GM19397 (cell line): ENCODE results near the gene CELSR2.
A peak's percentile ranks its signal among the peaks of the same experiment; 100 is the strongest.

ENCODE experiments used
- ATAC-seq: cut with Tn5 transposase; IDR thresholded peaks from one replicate; pipeline ENCODE4 v1.9.1; 2021; ENCODE audit warnings: mild to moderate bottlenecking, moderate library complexity; ENCODE audit not compliant: unreplicated experiment

Gene CELSR2

DNA sequence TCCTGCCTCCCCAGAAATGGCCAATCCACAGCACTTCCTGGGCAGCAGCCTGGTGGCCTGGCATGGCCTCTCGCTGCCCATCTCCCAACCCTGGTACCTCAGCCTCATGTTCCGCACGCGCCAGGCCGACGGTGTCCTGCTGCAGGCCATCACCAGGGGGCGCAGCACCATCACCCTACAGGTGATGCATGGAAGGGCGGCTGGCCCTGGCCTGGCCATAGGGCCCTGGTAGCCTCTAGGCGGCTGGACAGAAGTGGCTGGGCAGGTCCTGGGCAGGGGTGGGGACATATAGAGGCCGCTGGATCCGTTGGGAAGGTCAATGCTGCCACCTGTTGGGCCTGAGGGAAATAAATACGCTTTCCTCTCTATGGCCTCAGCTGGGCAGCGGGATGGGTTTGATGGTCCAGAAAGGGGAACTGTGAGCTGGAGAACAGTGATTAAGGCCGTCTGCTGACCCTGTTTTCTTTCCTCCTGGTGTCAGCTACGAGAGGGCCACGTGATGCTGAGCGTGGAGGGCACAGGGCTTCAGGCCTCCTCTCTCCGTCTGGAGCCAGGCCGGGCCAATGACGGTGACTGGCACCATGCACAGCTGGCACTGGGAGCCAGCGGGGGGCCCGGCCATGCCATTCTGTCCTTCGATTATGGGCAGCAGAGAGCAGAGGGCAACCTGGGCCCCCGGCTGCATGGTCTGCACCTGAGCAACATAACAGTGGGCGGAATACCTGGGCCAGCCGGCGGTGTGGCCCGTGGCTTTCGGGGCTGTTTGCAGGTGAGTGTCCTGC, 14.4 kb downstream of the CELSR2 start:
- peak; percentile 81 for ATAC-seq

DNA sequence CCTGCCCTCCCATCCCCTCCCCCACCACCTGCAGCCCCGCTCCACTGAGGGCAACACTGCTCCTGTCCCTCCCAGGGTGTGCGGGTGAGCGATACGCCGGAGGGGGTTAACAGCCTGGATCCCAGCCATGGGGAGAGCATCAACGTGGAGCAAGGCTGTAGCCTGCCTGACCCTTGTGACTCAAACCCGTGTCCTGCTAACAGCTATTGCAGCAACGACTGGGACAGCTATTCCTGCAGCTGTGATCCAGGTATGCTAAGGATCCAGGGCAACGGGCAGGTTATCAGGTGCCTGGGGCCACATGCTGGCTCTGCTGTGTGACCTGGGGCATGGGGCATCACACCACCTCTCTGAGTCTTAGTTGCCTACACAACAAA, 15.0 kb downstream of the CELSR2 start:
- no peak for ATAC-seq

DNA sequence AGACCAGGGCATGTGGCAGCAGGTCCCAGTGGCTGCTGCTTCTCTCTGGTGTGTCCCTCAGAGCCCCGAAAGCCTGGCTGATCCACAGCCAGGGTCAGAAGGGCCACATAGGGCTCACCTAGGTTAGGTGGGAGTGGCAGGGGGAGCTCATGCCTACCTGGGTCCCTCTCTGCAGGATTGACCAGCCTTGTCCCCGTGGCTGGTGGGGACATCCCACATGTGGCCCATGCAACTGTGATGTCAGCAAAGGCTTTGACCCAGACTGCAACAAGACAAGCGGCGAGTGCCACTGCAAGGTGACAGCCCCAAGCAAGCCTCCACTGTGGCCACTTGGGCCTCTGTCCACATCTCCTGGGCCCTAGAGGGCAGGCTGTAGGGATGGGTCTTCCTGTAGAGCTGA, 15.7 kb downstream of the CELSR2 start:
- ATAC-seq, result no peak

DNA sequence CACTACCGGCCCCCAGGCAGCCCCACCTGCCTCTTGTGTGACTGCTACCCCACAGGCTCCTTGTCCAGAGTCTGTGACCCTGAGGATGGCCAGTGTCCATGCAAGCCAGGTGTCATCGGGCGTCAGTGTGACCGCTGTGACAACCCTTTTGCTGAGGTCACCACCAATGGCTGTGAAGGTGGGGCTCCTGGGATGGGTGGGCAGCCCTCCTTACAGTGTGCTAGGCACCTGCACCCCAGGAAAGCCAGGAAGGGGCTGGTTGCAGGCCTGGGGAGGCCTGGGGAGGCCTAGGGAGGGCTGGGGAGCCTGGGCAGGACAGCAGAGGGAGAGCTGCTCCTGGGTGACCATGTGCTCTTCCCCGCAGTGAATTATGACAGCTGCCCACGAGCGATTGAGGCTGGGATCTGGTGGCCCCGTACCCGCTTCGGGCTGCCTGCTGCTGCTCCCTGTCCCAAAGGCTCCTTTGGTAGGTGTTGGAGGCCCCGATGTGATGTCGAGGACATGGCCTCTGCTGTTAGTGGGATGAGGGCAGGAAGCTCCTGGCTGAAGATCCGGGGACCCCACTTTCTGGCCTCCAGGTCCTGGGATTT, 16.5 kb downstream of the CELSR2 start:
- no peak for ATAC-seq

DNA sequence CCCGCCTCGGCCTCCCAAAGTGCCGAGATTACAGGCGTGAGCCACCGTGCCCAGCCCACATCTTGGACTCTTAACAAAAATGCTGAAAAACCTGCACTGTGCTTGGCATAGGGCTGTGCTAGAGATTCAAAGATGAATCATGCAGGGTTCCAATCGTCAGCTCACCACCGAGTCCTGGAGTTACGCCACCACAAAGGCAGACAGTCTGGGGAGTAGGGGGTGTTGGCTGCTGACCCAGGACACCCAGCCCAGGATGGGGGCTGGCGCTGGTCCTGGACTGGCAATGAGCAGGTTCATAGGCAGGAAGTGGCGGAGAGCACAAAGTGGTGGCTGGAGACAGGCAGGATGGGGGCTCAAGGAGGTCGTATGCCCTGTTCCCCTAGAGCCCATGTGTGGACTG, 17.6 kb downstream of the CELSR2 start:
- no peak for ATAC-seq

DNA sequence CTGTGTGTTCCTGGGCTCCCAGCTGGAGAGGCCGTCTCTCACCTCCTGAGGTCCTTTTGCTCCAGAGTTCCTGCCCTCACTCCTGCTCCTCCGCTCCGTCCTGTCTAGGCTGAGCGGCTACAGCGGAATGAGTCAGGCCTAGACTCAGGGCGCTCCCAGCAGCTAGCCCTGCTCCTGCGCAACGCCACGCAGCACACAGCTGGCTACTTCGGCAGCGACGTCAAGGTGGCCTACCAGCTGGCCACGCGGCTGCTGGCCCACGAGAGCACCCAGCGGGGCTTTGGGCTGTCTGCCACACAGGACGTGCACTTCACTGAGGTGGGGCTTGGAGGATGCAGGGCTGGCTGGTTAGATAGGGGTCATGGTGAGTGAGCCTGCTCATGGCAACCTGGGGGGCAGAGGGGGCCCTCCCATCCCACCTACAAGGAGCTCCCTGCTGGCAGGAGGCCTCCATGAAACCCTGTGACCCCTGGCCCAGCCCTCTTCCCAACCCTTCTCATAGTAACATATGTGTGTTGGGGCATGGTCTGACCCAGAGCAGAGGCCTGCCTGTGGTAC, 18.5 kb downstream of the CELSR2 start:
- ATAC-seq, result no peak

DNA sequence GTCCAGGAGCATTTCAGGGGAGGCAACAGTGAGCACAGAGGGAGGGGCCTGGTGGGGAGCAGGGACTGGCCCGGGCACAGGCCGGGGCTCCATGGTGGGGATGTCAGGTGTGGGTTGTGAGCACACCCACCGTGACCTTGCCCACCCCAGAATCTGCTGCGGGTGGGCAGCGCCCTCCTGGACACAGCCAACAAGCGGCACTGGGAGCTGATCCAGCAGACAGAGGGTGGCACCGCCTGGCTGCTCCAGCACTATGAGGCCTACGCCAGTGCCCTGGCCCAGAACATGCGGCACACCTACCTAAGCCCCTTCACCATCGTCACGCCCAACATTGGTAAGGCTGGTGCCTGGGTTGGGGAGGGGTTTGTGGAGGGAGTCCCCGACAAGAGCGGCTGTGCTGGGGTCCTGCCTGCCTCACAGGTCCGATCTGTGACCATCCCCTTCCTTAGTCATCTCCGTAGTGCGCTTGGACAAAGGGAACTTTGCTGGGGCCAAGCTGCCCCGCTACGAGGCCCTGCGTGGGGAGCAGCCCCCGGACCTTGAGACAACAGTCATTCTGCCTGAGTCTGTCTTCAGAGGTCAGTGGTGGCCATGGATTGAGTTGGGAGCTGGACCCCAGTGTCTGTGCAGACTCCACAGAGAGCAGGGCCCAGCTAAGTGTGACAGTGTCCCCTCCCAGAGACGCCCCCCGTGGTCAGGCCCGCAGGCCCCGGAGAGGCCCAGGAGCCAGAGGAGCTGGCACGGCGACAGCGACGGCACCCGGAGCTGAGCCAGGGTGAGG, 19.3 kb downstream of the CELSR2 start:
- ATAC-seq, result no peak

DNA sequence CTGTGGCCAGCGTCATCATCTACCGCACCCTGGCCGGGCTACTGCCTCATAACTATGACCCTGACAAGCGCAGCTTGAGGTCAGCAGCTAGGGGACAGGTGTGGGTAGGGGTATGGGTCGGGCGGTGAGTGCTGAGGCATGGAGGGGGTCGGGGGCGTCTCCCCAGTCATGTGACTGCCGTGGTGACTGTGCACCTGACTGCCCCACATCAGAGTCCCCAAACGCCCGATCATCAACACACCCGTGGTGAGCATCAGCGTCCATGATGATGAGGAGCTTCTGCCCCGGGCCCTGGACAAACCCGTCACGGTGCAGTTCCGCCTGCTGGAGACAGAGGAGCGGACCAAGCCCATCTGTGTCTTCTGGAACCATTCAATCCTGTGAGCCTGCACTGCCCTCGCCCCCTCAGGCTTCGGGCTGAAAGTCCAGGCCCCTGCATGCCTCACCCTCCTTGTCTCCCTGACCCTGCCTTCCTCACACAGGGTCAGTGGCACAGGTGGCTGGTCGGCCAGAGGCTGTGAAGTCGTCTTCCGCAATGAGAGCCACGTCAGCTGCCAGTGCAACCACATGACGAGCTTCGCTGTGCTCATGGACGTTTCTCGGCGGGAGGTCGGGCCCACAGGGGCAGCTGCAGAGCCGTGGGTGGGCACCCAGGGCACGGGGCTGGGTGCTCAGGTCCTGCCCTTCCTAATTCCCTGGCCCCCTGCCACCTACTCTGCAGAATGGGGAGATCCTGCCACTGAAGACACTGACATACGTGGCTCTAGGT, 20.1 kb downstream of the CELSR2 start:
- no peak for ATAC-seq

DNA sequence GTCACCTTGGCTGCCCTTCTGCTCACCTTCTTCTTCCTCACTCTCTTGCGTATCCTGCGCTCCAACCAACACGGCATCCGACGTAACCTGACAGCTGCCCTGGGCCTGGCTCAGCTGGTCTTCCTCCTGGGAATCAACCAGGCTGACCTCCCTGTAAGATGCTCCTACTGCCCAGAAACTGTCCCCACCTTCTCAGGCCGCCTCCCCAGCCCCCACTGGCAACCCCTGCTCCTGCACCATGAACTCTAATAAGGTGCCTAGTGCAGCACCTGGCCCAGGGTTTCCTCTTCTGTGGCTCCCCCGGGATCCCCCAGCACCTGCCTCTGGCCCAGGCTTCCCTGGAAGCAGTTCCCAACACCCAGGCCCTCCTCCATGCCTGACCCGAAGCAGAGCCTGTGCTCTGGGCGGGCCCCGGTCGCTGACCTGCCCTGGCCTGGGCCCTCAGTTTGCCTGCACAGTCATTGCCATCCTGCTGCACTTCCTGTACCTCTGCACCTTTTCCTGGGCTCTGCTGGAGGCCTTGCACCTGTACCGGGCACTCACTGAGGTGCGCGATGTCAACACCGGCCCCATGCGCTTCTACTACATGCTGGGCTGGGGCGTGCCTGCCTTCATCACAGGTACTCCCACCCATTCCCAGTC, 20.8 kb downstream of the CELSR2 start:
- ATAC-seq, result no peak

DNA sequence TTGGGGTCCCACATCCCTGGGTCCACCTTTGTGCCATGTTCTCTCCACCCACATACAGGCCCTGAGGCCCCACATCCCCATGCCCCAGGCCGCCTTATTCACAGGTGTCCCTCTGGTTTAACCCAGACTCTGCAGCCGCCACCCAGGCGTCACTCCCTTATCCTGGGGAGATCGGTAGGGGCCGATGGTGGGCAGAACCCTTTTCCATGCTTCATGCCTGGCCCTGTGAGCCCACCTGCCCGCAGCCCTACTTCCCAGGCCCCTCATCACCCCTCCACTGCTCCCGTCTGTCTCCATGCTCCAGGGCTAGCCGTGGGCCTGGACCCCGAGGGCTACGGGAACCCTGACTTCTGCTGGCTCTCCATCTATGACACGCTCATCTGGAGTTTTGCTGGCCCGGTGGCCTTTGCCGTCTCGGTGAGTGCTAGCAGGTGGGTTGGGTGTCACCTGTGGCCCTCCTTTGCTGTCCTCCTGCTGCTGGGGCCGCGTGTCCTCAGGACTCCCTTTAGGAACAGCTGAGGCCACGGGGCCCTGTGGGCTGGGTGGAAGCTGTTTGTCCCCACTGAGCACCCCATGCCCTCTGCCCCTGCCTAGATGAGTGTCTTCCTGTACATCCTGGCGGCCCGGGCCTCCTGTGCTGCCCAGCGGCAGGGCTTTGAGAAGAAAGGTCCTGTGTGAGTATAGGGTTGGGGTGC, 21.4 kb downstream of the CELSR2 start:
- ATAC-seq, result no peak

DNA sequence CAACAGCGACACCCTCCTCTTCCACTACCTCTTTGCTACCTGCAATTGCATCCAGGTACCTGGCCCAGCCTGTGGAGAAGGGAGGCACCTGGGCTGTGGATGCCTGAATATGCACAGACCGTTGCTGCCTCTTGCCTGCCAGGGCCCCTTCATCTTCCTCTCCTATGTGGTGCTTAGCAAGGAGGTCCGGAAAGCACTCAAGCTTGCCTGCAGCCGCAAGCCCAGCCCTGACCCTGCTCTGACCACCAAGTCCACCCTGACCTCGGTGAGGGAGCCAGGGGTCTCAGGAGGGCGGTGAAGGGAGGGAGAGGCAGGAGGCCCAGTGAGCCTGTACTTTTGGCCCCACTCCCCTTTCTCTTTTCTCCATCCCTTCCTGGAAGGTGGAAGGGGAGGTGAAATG, 22.1 kb downstream of the CELSR2 start:
- ATAC-seq, result no peak

DNA sequence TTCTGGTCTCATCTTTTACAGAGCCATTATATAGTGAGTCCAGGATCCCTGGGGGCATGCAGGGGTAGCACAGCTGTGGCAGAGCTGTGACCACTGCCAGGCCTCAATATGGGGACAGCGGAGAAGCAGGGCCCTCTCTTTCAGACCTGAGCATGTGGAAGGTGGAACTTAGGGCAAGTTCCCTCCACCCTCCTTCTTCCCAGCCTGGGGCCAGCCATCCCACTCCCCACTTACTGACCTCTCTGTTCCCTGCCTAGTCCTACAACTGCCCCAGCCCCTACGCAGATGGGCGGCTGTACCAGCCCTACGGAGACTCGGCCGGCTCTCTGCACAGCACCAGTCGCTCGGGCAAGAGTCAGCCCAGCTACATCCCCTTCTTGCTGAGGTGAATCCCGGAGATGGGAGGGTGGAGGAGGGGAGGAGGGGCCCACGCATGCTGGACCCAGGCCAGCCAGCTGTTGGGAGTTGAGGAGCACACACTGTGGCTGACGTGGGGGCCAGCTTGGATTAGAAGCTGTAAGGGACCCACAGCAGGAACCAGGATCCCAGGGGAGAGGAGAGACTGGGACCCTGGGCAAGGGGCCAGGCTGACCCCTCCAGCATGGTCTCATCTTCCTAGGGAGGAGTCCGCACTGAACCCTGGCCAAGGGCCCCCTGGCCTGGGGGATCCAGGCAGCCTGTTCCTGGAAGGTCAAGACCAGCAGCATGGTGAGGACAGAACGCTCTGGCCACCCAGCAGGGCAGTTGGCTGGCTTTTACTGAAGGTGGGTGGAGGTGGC, 22.9 kb downstream of the CELSR2 start:
- ATAC-seq, result no peak

DNA sequence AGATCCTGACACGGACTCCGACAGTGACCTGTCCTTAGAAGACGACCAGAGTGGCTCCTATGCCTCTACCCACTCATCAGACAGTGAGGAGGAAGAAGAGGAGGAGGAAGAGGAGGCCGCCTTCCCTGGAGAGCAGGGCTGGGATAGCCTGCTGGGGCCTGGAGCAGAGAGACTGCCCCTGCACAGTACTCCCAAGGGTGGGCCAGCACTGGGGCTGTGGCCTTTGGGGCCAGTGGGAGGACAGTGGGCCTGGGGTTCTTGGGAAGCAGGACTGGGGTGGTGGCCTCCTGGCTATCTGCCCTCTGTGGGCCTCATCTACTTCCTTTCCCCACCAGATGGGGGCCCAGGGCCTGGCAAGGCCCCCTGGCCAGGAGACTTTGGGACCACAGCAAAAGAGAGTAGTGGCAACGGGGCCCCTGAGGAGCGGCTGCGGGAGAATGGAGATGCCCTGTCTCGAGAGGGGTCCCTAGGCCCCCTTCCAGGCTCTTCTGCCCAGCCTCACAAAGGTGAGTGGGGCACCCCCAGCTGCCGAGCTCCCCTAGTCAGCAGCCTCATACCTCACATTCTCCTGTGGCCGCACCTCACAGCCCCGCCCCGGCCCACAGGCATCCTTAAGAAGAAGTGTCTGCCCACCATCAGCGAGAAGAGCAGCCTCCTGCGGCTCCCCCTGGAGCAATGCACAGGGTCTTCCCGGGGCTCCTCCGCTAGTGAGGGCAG, 23.6 kb downstream of the CELSR2 start:
- no peak for ATAC-seq

DNA sequence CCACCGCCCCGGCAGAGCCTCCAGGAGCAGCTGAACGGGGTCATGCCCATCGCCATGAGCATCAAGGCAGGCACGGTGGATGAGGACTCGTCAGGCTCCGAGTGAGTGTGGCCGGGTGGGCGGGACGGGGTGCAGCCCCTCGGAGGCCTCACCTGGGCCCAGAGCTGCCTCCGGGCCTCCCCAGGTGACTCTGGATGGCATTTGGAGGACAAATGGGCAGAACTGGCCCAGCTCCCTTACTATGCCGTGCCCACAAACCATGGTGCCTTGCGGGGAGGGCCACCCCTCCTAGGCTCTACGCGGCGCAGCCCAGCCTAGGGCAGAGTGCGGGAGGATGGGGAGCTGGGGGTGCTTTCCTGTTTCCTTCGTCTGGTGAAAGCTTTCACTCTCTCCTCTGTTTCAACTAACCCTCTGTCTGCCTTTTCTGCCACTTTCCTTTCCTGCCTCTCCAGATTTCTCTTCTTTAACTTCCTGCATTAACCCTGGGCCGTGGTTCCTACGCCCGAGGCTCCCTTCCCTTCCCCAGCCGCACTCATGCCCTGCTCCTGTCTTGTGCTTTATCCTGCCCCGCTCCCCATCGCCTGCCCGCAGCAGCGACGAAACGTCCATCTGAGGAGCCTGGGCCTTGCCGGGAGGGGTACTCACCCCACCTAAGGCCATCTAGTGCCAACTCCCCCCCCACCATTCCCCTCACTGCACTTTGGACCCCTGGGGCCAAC, 24.4 kb downstream of the CELSR2 start:
- ATAC-seq, result no peak

DNA sequence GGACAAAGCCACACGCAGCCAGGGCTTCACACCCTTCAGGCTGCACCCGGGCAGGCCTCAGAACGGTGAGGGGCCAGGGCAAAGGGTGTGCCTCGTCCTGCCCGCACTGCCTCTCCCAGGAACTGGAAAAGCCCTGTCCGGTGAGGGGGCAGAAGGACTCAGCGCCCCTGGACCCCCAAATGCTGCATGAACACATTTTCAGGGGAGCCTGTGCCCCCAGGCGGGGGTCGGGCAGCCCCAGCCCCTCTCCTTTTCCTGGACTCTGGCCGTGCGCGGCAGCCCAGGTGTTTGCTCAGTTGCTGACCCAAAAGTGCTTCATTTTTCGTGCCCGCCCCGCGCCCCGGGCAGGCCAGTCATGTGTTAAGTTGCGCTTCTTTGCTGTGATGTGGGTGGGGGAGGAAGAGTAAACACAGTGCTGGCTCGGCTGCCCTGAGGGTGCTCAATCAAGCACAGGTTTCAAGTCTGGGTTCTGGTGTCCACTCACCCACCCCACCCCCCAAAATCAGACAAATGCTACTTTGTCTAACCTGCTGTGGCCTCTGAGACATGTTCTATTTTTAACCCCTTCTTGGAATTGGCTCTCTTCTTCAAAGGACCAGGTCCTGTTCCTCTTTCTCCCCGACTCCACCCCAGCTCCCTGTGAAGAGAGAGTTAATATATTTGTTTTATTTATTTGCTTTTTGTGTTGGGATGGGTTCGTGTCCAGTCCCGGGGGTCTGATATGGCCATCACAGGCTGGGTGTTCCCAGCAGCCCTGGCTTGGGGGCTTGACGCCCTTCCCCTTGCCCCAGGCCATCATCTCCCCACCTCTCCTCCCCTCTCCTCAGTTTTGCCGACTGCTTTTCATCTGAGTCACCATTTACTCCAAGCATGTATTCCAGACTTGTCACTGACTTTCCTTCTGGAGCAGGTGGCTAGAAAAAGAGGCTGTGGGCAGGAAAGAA, 25.5 kb downstream of the CELSR2 start:
- no peak for ATAC-seq

DNA sequence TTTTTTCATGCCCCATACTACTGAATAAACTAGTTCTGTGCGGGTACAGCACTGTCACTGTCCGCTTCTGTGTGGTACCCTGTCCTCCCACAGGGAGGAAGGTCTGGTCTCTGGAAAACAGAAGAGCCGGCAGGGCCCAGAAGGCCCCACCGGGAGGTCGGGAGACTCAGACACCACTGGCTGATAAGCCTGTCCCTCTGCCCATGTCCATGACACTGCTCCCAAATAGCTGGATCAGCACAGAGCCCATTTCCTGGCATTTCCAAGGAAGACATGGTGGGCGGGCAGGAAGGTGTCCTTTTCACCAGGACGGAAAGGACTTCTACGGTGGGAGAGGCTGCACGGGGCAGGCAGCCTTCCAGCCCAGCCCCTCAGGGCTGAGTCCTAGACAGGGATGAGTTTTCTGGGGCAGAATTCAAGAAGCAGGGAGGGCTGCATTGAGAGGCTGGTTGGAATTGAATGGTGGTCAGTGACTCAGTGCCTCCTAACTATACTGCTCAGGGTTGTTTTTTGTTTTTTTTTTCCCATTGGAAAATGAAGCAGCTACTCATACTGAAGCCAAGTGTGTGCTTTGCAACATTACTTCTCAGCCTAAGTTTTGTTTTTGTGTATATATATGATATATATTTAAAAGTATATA, 26.5 kb downstream of the CELSR2 start:
- ATAC-seq, result no peak
